ENCODE measurements around the gene OSBP2.

DNA sequence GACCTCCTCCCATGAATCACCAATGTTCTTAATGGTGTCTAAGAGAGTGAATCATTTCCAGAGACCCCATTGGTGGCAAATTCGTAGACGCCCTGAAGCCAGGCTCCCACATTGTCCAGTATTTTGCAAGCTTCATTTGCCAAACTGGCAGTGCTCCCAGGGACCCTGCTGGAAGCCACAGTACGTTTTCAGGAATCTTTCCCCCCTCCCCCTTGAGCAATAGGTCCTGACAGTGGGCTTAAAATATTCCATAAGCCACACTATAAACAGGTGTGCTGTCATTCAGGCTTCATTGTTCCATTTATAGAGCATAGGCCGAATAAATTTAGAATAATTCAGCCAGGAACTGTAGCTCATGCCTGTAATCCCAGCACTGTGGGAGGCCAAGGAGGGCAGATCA, 148.6 kb downstream of the OSBP2 start:
- TF ChIP-seq, protein P1, sequence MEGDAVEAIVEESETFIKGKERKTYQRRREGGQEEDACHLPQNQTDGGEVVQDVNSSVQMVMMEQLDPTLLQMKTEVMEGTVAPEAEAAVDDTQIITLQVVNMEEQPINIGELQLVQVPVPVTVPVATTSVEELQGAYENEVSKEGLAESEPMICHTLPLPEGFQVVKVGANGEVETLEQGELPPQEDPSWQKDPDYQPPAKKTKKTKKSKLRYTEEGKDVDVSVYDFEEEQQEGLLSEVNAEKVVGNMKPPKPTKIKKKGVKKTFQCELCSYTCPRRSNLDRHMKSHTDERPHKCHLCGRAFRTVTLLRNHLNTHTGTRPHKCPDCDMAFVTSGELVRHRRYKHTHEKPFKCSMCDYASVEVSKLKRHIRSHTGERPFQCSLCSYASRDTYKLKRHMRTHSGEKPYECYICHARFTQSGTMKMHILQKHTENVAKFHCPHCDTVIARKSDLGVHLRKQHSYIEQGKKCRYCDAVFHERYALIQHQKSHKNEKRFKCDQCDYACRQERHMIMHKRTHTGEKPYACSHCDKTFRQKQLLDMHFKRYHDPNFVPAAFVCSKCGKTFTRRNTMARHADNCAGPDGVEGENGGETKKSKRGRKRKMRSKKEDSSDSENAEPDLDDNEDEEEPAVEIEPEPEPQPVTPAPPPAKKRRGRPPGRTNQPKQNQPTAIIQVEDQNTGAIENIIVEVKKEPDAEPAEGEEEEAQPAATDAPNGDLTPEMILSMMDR (IDR thresholded peaks at IDR 0.05 in 2 of 3, conservative IDR thresholded peaks at IDR 0.05 in 1 of 3; ENCODE audit: control insufficient read depth in 2 of 3, extremely low read depth in 1 of 3, insufficient read depth in 1 of 3, low read depth in 3 of 3, low read length in 3 of 3), result no peak
- no peak for TF ChIP-seq POLR2AphosphoS5 (IDR thresholded peaks at IDR 0.05; ENCODE audit: low read length)
- TF ChIP-seq POLR2A (IDR thresholded peaks at IDR 0.05; ENCODE audit: low read depth, low read length), result no peak
- no peak for TF ChIP-seq ZNF24 (IDR thresholded peaks at IDR 0.05)
- no peak for TF ChIP-seq KDM1A (IDR thresholded peaks at IDR 0.05; ENCODE audit: borderline replicate concordance)
